Neural cell (in vitro differentiated cells): ENCODE measurements around the gene ILF2. TPM values are rescaled to one million over a fixed set of nuclear protein-coding genes. Genes with fewer than 3 reads are reported as not detected.
A peak's percentile ranks its signal among the peaks of the same experiment; 100 is the strongest.

Experiments
- H2AFZ ChIP-seq: fragments of 200-600, 300-800 bp; sonication (generic), shearing (Covaris generic); 2 replicates; pipeline ENCODE4 v1.6.0; 2014; ENCODE audit warnings: low read depth, mild to moderate bottlenecking, antibody characterized with exemption, low read length, moderate library complexity
- H3F3A ChIP-seq: fragments of 200-600 bp; shearing (Covaris generic); 2 replicates; pipeline ENCODE4 v1.6.1; 2016; ENCODE audit warnings: mild to moderate bottlenecking, moderate library complexity, mixed read lengths, antibody characterized with exemption, low read length; ENCODE audit not compliant: insufficient read depth, poor library complexity, severe bottlenecking
- H3K27ac ChIP-seq: fragments of 200-600, 300-800 bp; sonication (generic), shearing (Covaris generic); 2 replicates; pipeline ENCODE4 v1.5.1; 2014; ENCODE audit warnings: mild to moderate bottlenecking, low read length, moderate library complexity
- H3K27me3 ChIP-seq: fragments of 300-800, 200-600 bp; sonication (generic), shearing (Covaris generic); 2 replicates; pipeline ENCODE4 v1.6.0; 2014; ENCODE audit warnings: mild to moderate bottlenecking, low read depth, low read length, moderate library complexity; ENCODE audit not compliant: insufficient read depth
- H3K36me3 ChIP-seq: fragments of 300-800, 200-600 bp; sonication (generic), shearing (Covaris generic); 2 replicates; pipeline ENCODE4 v1.5.1; 2014; ENCODE audit warnings: mild to moderate bottlenecking, antibody characterized with exemption, low read length, moderate library complexity; ENCODE audit not compliant: insufficient read depth
- H3K4me2 ChIP-seq: fragments of 300-800, 200-600 bp; sonication (generic), shearing (Covaris generic); 2 replicates; pipeline ENCODE4 v1.6.0; 2014; ENCODE audit warnings: mild to moderate bottlenecking, low read length
- H3K4me3 ChIP-seq: fragments of 300-800, 200-600 bp; sonication (generic), shearing (Covaris generic); 2 replicates; pipeline ENCODE4 v1.5.1; 2014; ENCODE audit warnings: mild to moderate bottlenecking, low read length, moderate library complexity
- H3K79me2 ChIP-seq: fragments of 200-600 bp; shearing (Covaris generic); replicated peaks from 2 replicates; pipeline ENCODE4 v1.6.0; 2014; ENCODE audit warnings: mild to moderate bottlenecking, low read length, moderate library complexity; ENCODE audit not compliant: insufficient read depth
- H3K9ac ChIP-seq: fragments of 300-800, 200-600 bp; sonication (generic), shearing (Covaris generic); 2 replicates; pipeline ENCODE4 v1.6.1; 2016; ENCODE audit warnings: mild to moderate bottlenecking, low read length, mixed read lengths
- H3K9me2 ChIP-seq: fragments of 200-600 bp; shearing (Covaris generic); 2 replicates; pipeline ENCODE4 v1.6.1; 2016; ENCODE audit warnings: mild to moderate bottlenecking, low read length, mixed read lengths; ENCODE audit not compliant: insufficient read depth
- H3K9me3 ChIP-seq: fragments of 200-600, 300-800 bp; sonication (generic), shearing (Covaris generic); 2 replicates; pipeline ENCODE4 v1.6.1; 2016; ENCODE audit warnings: mild to moderate bottlenecking, mixed run types, low read length, moderate library complexity, mixed read lengths
- H4K20me1 ChIP-seq: fragments of 200-600 bp; shearing (Covaris generic); 2 replicates; pipeline ENCODE4 v1.6.1; 2016; ENCODE audit warnings: mild to moderate bottlenecking, mixed run types; ENCODE audit not compliant: insufficient read depth
- CTCF ChIP-seq: fragments of 450-650 bp; IDR thresholded peaks from 2 replicates; pipeline ENCODE4 v1.5.1; 2014; ENCODE audit warnings: antibody characterized with exemption, mild to moderate bottlenecking, moderate library complexity; ENCODE audit not compliant: poor library complexity, severe bottlenecking
- EP300 ChIP-seq: fragments of 450-650 bp; conservative IDR thresholded peaks from 2 replicates; pipeline ENCODE4 v1.6.1; 2014; ENCODE audit warnings: antibody characterized with exemption, mild to moderate bottlenecking, moderate library complexity; ENCODE audit not compliant: poor library complexity, severe bottlenecking
- EZH2 ChIP-seq: fragments of 200-600, 300-800 bp; shearing (Covaris generic), sonication (generic); IDR thresholded peaks from 2 replicates; pipeline ENCODE4 v1.6.1; 2014; ENCODE audit warnings: antibody characterized with exemption, low read length, borderline replicate concordance, mild to moderate bottlenecking; ENCODE audit not compliant: insufficient read depth, poor library complexity, severe bottlenecking
- MXI1 ChIP-seq: fragments of 450-650 bp; conservative IDR thresholded peaks from 2 replicates; pipeline ENCODE4 v1.6.1; 2014; ENCODE audit warnings: antibody characterized with exemption, mild to moderate bottlenecking; ENCODE audit not compliant: poor library complexity, severe bottlenecking
- POLR2AphosphoS5 ChIP-seq: IDR thresholded peaks from 2 replicates; pipeline ENCODE4 v1.6.1; 2012
- RAD21 ChIP-seq: fragments of 450-650 bp; conservative IDR thresholded peaks from 2 replicates; pipeline ENCODE4 v1.6.1; 2014; ENCODE audit warnings: antibody characterized with exemption, mild to moderate bottlenecking, moderate library complexity
- REST ChIP-seq: IDR thresholded peaks from 2 replicates; pipeline ENCODE4 v1.6.1; 2012; ENCODE audit warnings: borderline replicate concordance
- SMC3 ChIP-seq: fragments of 450-650 bp; conservative IDR thresholded peaks from 2 replicates; pipeline ENCODE4 v1.6.1; 2014; ENCODE audit warnings: antibody characterized with exemption, mild to moderate bottlenecking, moderate library complexity; ENCODE audit not compliant: poor library complexity
- TAF1 ChIP-seq: IDR thresholded peaks from 2 replicates; pipeline ENCODE4 v1.6.1; 2012; ENCODE audit warnings: low read depth
- polyA plus RNA-seq: library from polyadenylated mRNA; depleted of rRNA; stranded (reverse); fragments of >200 nt; gene quantifications from 2 replicates; pipeline ENCODE4 v1.2.3, GENCODE V29; 2014

The ILF2 gene
- polyA plus RNA-seq, 1 donor from 2014 or later = 410 TPM

GRCh38 chr1:153617663-153618062 lies 53.1 kb downstream of the ILF2 start:
- H3K4me3 ChIP-seq = no peak overlapping the region
- H3K9me2 ChIP-seq = no peaks in the 10 kb centered on the region
- no peaks in the 10 kb centered on the region for H3K9me3 ChIP-seq
- H3K27me3 ChIP-seq = no peaks in the 10 kb centered on the region
- H3K9ac ChIP-seq = no peak overlapping the region
- no peaks in the 10 kb centered on the region for H3F3A ChIP-seq
- H3K79me2 ChIP-seq = no peaks in the 10 kb centered on the region
- no peak for TF ChIP-seq EP300
- TF ChIP-seq CTCF = peak; percentile 35
- TF ChIP-seq POLR2AphosphoS5 = no peak
- TF ChIP-seq RAD21 = no peak
- TF ChIP-seq EZH2 = no peak
- TF ChIP-seq REST = no peak
- peak; percentile 30 for TF ChIP-seq SMC3
- TF ChIP-seq TAF1 = no peak
- no peak for TF ChIP-seq MXI1
- H3K27ac ChIP-seq = no peak overlapping the region
- no peaks in the 10 kb centered on the region for H3K36me3 ChIP-seq
- H4K20me1 ChIP-seq = no peaks in the 10 kb centered on the region
- no peak overlapping the region for H3K4me2 ChIP-seq
- no peak overlapping the region for H2AFZ ChIP-seq

- TF ChIP-seq REST (no peak), CTCF (no peak), POLR2AphosphoS5 (no peak), MXI1 (no peak), TAF1 (no peak), SMC3 (no peak), RAD21 (no peak), EZH2 (no peak), EP300 (no peak)
- Histone ChIP-seq H3K36me3 (no peaks in the 10 kb centered on the region), H3K9me3 (no peaks in the 10 kb centered on the region), H4K20me1 (no peaks in the 10 kb centered on the region), H3K9me2 (no peaks in the 10 kb centered on the region), H3K4me2 (no peak overlapping the region), H3K9ac (no peak overlapping the region), H3K79me2 (no peaks in the 10 kb centered on the region), H3K27me3 (no peaks in the 10 kb centered on the region), H3K27ac (no peak overlapping the region), H3F3A (no peaks in the 10 kb centered on the region), H2AFZ (no peak overlapping the region), H3K4me3 (no peak overlapping the region)
Observed at GRCh38 chr1:153616917-153617311, 53.9 kb downstream of the ILF2 start.
